Measurements from ENCODE around the gene PLXDC2.
A peak's percentile ranks its signal among the peaks of the same experiment; 100 is the strongest.

The PLXDC2 gene

GRCh38 chr10:19889256-19889655 lies 73.0 kb downstream of the PLXDC2 start:
- H3K79me2 ChIP-seq (ENCODE audit: control insufficient read depth, insufficient read depth, low read length) = peaks cover 7% of the 10 kb centered on the region
- WGBS (ENCODE audit: extremely low coverage, insufficient coverage, low lambda C conversion rate) = no CpG with 5 or more reads among the region's 2 CpGs
- H3K18ac ChIP-seq (ENCODE audit: low read length) = no peak overlapping the region
- no peak overlapping the region for H3K4me2 ChIP-seq (ENCODE audit: low read length)
- DNase-seq = no peak
- no peak overlapping the region for H2AK5ac ChIP-seq (ENCODE audit: low read length)
- no peak overlapping the region for H3K4ac ChIP-seq (ENCODE audit: low read depth, low read length)
- no peaks in the 10 kb centered on the region for H3K27me3 ChIP-seq (ENCODE audit: insufficient read depth, low read length, poor library complexity)
- H2BK120ac ChIP-seq (ENCODE audit: low read depth, low read length) = no peak overlapping the region
- H2BK15ac ChIP-seq (replicated peaks; ENCODE audit: low read depth) = no peak overlapping the region
- no peak overlapping the region for H3K56ac ChIP-seq (ENCODE audit: low read length)
- H3K4me1 ChIP-seq (ENCODE audit: control insufficient read depth, low read depth, low read length) = no peaks in the 10 kb centered on the region
- H3K4me3 ChIP-seq (ENCODE audit: low read length) = no peak overlapping the region
- no peak overlapping the region for H4K8ac ChIP-seq (ENCODE audit: low read depth, low read length)
- H4K5ac ChIP-seq (ENCODE audit: low read length) = no peak overlapping the region
- H3K36me3 ChIP-seq (ENCODE audit: control insufficient read depth, insufficient read depth, low read length) = no peaks in the 10 kb centered on the region
- H3K23ac ChIP-seq (ENCODE audit: low read length) = no peak overlapping the region
- no peak overlapping the region for H2BK5ac ChIP-seq (ENCODE audit: low read length)
- no peak overlapping the region for H3K9ac ChIP-seq (ENCODE audit: low read length)
- no peak overlapping the region for H3K27ac ChIP-seq (ENCODE audit: low read depth, low read length)
- peaks cover 3% of the 10 kb centered on the region for H3K79me1 ChIP-seq (ENCODE audit: low read length)

DNA sequence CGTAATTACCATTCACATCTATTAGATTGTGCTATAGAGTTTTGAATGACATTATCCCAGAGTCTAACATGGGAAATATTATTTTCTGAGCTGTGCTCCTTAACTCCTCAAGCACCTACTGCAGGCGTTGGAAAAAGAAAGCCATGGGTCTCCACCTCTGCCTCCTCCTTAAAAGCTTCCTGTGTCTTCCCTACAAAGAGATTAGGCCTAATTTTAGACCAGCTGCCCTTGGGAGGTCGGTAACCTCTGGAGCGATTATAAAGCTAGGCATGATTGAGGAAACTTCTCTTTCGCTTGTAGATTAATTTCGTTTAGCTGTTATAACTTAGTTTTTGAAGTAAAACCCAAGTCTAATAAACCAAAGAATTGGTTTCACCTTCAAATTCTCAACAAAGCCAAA lies 75.2 kb downstream of the PLXDC2 start:
- H3K4me2 ChIP-seq (ENCODE audit: low read length) = no peak overlapping the region

DNA sequence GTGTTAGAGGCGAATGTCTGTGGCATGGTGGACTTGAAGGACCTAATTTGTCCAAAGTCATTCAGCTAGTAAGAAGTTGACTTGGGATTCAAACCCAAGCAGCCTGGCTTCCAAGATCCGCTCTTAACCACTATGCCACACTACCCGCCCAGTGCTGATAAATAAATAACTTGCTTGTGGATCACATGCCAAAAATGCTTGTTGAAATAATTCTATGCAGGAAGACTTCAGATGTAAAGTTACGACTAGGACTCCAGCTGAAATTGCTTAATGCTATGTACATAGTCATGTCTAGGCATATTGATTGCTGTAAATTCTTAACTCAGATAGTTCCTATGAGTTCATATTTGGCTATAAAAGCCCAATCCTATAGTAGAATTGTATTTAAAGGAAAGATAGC lies 76.0 kb downstream of the PLXDC2 start:
- peaks cover 11% of the 10 kb centered on the region for H3K79me2 ChIP-seq (ENCODE audit: control insufficient read depth, insufficient read depth, low read length)
- no peak overlapping the region for H4K5ac ChIP-seq (ENCODE audit: low read length)
- no peaks in the 10 kb centered on the region for H3K4me1 ChIP-seq (ENCODE audit: control insufficient read depth, low read depth, low read length)
- no peak overlapping the region for H2BK15ac ChIP-seq (replicated peaks; ENCODE audit: low read depth)
- no peak overlapping the region for H3K4me2 ChIP-seq (ENCODE audit: low read length)
- H3K79me1 ChIP-seq (ENCODE audit: low read length) = peaks cover 5% of the 10 kb centered on the region
- H2BK5ac ChIP-seq (ENCODE audit: low read length) = no peak overlapping the region
- H3K56ac ChIP-seq (ENCODE audit: low read length) = no peak overlapping the region
- H4K8ac ChIP-seq (ENCODE audit: low read depth, low read length) = no peak overlapping the region
- no peak overlapping the region for H3K9ac ChIP-seq (ENCODE audit: low read length)
- H3K27me3 ChIP-seq (ENCODE audit: insufficient read depth, low read length, poor library complexity) = no peaks in the 10 kb centered on the region
- H3K4me3 ChIP-seq (ENCODE audit: low read length) = no peak overlapping the region
- WGBS (ENCODE audit: extremely low coverage, insufficient coverage, low lambda C conversion rate) = no CpG with 5 or more reads among the region's 4 CpGs
- H3K4ac ChIP-seq (ENCODE audit: low read depth, low read length) = no peak overlapping the region
- H3K18ac ChIP-seq (ENCODE audit: low read length) = no peak overlapping the region
- H3K27ac ChIP-seq (ENCODE audit: low read depth, low read length) = no peak overlapping the region
- no peak overlapping the region for H2BK120ac ChIP-seq (ENCODE audit: low read depth, low read length)
- H2AK5ac ChIP-seq (ENCODE audit: low read length) = no peak overlapping the region
- no peak overlapping the region for H3K23ac ChIP-seq (ENCODE audit: low read length)
- no peaks in the 10 kb centered on the region for H3K36me3 ChIP-seq (ENCODE audit: control insufficient read depth, insufficient read depth, low read length)
- no peak for DNase-seq

More for the DNA sequence above, 75.2 kb downstream of the PLXDC2 start:
- H3K9ac ChIP-seq (ENCODE audit: low read length) = no peak overlapping the region
- H3K79me2 ChIP-seq (ENCODE audit: control insufficient read depth, insufficient read depth, low read length) = peaks cover 11% of the 10 kb centered on the region
- peak; percentile 11 for DNase-seq
- H3K36me3 ChIP-seq (ENCODE audit: control insufficient read depth, insufficient read depth, low read length) = no peaks in the 10 kb centered on the region
- no peak overlapping the region for H2AK5ac ChIP-seq (ENCODE audit: low read length)
- no peak overlapping the region for H2BK15ac ChIP-seq (replicated peaks; ENCODE audit: low read depth)
- peaks cover 5% of the 10 kb centered on the region for H3K79me1 ChIP-seq (ENCODE audit: low read length)
- no peak overlapping the region for H3K27ac ChIP-seq (ENCODE audit: low read depth, low read length)
- no peak overlapping the region for H3K23ac ChIP-seq (ENCODE audit: low read length)
- H4K8ac ChIP-seq (ENCODE audit: low read depth, low read length) = no peak overlapping the region
- H3K18ac ChIP-seq (ENCODE audit: low read length) = no peak overlapping the region
- H3K4me1 ChIP-seq (ENCODE audit: control insufficient read depth, low read depth, low read length) = no peaks in the 10 kb centered on the region
- no peak overlapping the region for H2BK120ac ChIP-seq (ENCODE audit: low read depth, low read length)
- no peak overlapping the region for H4K5ac ChIP-seq (ENCODE audit: low read length)
- H2BK5ac ChIP-seq (ENCODE audit: low read length) = no peak overlapping the region
- H3K56ac ChIP-seq (ENCODE audit: low read length) = no peak overlapping the region
- H3K4me3 ChIP-seq (ENCODE audit: low read length) = no peak overlapping the region
- no peaks in the 10 kb centered on the region for H3K27me3 ChIP-seq (ENCODE audit: insufficient read depth, low read length, poor library complexity)
- no peak overlapping the region for H3K4ac ChIP-seq (ENCODE audit: low read depth, low read length)
- WGBS (ENCODE audit: extremely low coverage, insufficient coverage, low lambda C conversion rate) = 100% methylated on average over 1 of the region's 6 CpGs

DNA sequence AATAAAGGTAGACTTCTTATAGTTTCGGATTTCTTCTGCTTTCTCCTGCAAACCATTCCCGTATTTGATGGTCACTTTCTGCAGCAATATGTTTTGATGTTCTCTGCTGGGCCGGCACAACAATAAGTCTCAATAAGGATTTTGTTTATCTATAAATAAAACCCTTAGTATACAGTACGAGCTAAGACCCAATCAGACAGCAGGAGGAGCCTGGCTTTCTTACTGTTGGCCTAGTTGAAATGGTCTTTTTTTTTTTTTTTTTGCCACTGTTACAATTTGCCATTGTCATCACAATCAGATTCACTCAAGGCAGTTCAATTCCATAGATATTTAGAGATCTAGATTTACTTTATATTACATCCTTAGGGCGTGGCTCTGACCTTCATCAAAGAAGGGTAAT lies 76.4 kb downstream of the PLXDC2 start:
- H3K4ac ChIP-seq (ENCODE audit: low read depth, low read length) = no peak overlapping the region
- WGBS (ENCODE audit: extremely low coverage, insufficient coverage, low lambda C conversion rate) = no CpG with 5 or more reads among the region's 5 CpGs

GRCh38 chr10:19895500-19895899 lies 79.3 kb downstream of the PLXDC2 start:
- peaks cover 8% of the 10 kb centered on the region for H3K79me2 ChIP-seq (ENCODE audit: control insufficient read depth, insufficient read depth, low read length)
- H4K5ac ChIP-seq (ENCODE audit: low read length) = no peak overlapping the region
- H3K9ac ChIP-seq (ENCODE audit: low read length) = no peak overlapping the region
- no peak overlapping the region for H3K23ac ChIP-seq (ENCODE audit: low read length)
- H3K79me1 ChIP-seq (ENCODE audit: low read length) = peaks cover 5% of the 10 kb centered on the region
- H3K4ac ChIP-seq (ENCODE audit: low read depth, low read length) = no peak overlapping the region
- no peaks in the 10 kb centered on the region for H3K36me3 ChIP-seq (ENCODE audit: control insufficient read depth, insufficient read depth, low read length)
- no peak overlapping the region for H3K56ac ChIP-seq (ENCODE audit: low read length)
- H2BK15ac ChIP-seq (replicated peaks; ENCODE audit: low read depth) = no peak overlapping the region
- no peak overlapping the region for H3K27ac ChIP-seq (ENCODE audit: low read depth, low read length)
- H3K4me1 ChIP-seq (ENCODE audit: control insufficient read depth, low read depth, low read length) = no peaks in the 10 kb centered on the region
- no peaks in the 10 kb centered on the region for H3K27me3 ChIP-seq (ENCODE audit: insufficient read depth, low read length, poor library complexity)
- no peak overlapping the region for H2BK120ac ChIP-seq (ENCODE audit: low read depth, low read length)
- DNase-seq = no peak
- no peak overlapping the region for H2AK5ac ChIP-seq (ENCODE audit: low read length)
- no CpG with 5 or more reads among the region's 3 CpGs for WGBS (ENCODE audit: extremely low coverage, insufficient coverage, low lambda C conversion rate)
- H3K4me3 ChIP-seq (ENCODE audit: low read length) = no peak overlapping the region
- no peak overlapping the region for H3K4me2 ChIP-seq (ENCODE audit: low read length)
- H3K18ac ChIP-seq (ENCODE audit: low read length) = no peak overlapping the region
- no peak overlapping the region for H2BK5ac ChIP-seq (ENCODE audit: low read length)
- H4K8ac ChIP-seq (ENCODE audit: low read depth, low read length) = no peak overlapping the region

More for the DNA sequence above, 76.4 kb downstream of the PLXDC2 start:
- Histone ChIP-seq H3K9ac (ENCODE audit: low read length) (no peak overlapping the region), H3K36me3 (ENCODE audit: control insufficient read depth, insufficient read depth, low read length) (no peaks in the 10 kb centered on the region), H2BK5ac (ENCODE audit: low read length) (no peak overlapping the region), H3K27ac (ENCODE audit: low read depth, low read length) (no peak overlapping the region), H4K5ac (ENCODE audit: low read length) (no peak overlapping the region), H3K56ac (ENCODE audit: low read length) (no peak overlapping the region), H3K4me1 (ENCODE audit: control insufficient read depth, low read depth, low read length) (no peaks in the 10 kb centered on the region), H3K79me1 (ENCODE audit: low read length) (peaks cover 5% of the 10 kb centered on the region), H3K18ac (ENCODE audit: low read length) (no peak overlapping the region), H3K27me3 (ENCODE audit: insufficient read depth, low read length, poor library complexity) (no peaks in the 10 kb centered on the region), H3K4me2 (ENCODE audit: low read length) (no peak overlapping the region), H2AK5ac (ENCODE audit: low read length) (no peak overlapping the region), H2BK15ac (replicated peaks; ENCODE audit: low read depth) (no peak overlapping the region), H2BK120ac (ENCODE audit: low read depth, low read length) (no peak overlapping the region), H3K79me2 (ENCODE audit: control insufficient read depth, insufficient read depth, low read length) (peaks cover 11% of the 10 kb centered on the region), H4K8ac (ENCODE audit: low read depth, low read length) (no peak overlapping the region), H3K23ac (ENCODE audit: low read length) (no peak overlapping the region), H3K4me3 (ENCODE audit: low read length) (no peak overlapping the region)
- no peak for DNase-seq

DNA sequence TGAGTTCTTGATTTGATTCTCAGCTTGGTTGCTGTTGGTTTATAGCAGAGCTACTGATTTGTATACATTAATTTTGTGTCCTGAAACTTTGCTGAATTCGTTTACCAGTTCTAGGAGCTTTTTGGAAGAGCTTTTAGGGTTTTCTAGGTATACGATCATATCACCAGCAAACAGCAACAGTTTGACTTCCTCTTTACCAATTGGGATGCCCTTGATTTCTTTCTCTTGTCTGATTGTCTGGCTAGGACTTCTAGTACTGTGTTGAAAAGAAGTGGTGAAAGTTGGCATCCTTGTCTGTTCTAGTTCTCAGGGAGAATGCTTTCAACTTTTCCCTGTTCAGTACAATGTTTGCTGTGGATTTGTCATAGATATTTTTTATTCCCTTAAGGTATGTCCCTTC lies 86.2 kb downstream of the PLXDC2 start:
- WGBS (ENCODE audit: extremely low coverage, insufficient coverage, low lambda C conversion rate) = no CpG with 5 or more reads among the region's 2 CpGs
- Histone ChIP-seq H3K79me2 (ENCODE audit: control insufficient read depth, insufficient read depth, low read length) (peaks cover 10% of the 10 kb centered on the region), H2BK15ac (replicated peaks; ENCODE audit: low read depth) (no peak overlapping the region), H3K36me3 (ENCODE audit: control insufficient read depth, insufficient read depth, low read length) (no peaks in the 10 kb centered on the region), H3K4me1 (ENCODE audit: control insufficient read depth, low read depth, low read length) (no peaks in the 10 kb centered on the region), H4K5ac (ENCODE audit: low read length) (no peak overlapping the region), H3K18ac (ENCODE audit: low read length) (no peak overlapping the region), H3K27me3 (ENCODE audit: insufficient read depth, low read length, poor library complexity) (no peaks in the 10 kb centered on the region), H3K4me2 (ENCODE audit: low read length) (no peak overlapping the region), H4K8ac (ENCODE audit: low read depth, low read length) (no peak overlapping the region), H3K23ac (ENCODE audit: low read length) (no peak overlapping the region), H3K79me1 (ENCODE audit: low read length) (peaks cover 8% of the 10 kb centered on the region), H3K4ac (ENCODE audit: low read depth, low read length) (no peak overlapping the region), H2BK5ac (ENCODE audit: low read length) (no peak overlapping the region), H2AK5ac (ENCODE audit: low read length) (no peak overlapping the region), H3K9ac (ENCODE audit: low read length) (no peak overlapping the region), H3K27ac (ENCODE audit: low read depth, low read length) (no peak overlapping the region), H3K56ac (ENCODE audit: low read length) (no peak overlapping the region), H3K4me3 (ENCODE audit: low read length) (no peak overlapping the region), H2BK120ac (ENCODE audit: low read depth, low read length) (no peak overlapping the region)
- no peak for DNase-seq

Data from mesendoderm (in vitro differentiated cells).